Sigmoid colon (tissue), 3 donors: ENCODE data around the gene FLT1.

Experiments
- CTCF ChIP-seq, 4 experiments: fragments of 450-650 bp in 3 of 4; fragments of 200-600 bp in 1 of 4; IDR thresholded peaks; one replicate each; pipeline ENCODE4 v1.5.1; 2016 to 2019; ENCODE audit warnings: antibody characterized with exemption in 4 of 4, mild to moderate bottlenecking in 3 of 4, moderate library complexity in 2 of 4
- POLR2A ChIP-seq, 2 donors: fragments of 450-650 bp; IDR thresholded peaks; one replicate each; pipeline ENCODE4 v1.6.1; 2016; ENCODE audit warnings: antibody characterized with exemption in 2 of 2, mild to moderate bottlenecking in 2 of 2, moderate library complexity in 2 of 2

- TF ChIP-seq POLR2A (IDR thresholded peaks at IDR 0.05), result no peak
- no peak for TF ChIP-seq CTCF (IDR thresholded peaks at IDR 0.05)
Observed at GRCh38 chr13:28485551-28485950, 9.4 kb downstream of the FLT1 start.
